Central memory CD8-positive, alpha-beta T cell (primary cell): ENCODE measurements around the gene PEX7.
"Not testable (repeated sequence)": the region's sequence is repeated elsewhere in the genome, so short reads cannot be mapped to it uniquely, and the experiment has no call there.

Experiments used
- ATAC-seq: fragments of 150-1000 bp; cut with Tn5 transposase; replicated peaks from 2 replicates; pipeline ENCODE4 v1.10.0; 2022; ENCODE audit warnings: mild to moderate bottlenecking, moderate FRiP score, moderate number of reproducible peaks; ENCODE audit not compliant: poor library complexity, severe bottlenecking; ENCODE audit errors: extremely low read depth
- DNase-seq, 2 donors: peaks; one replicate each; pipeline ENCODE4 v3.0.0; 2021; ENCODE audit warnings: low spot score in 2 of 2
- H3K27ac Mint-ChIP-seq: one replicate; pipeline ENCODE4 v1.8.0; 2022; ENCODE audit warnings: low read depth, mild to moderate bottlenecking, moderate library complexity, mixed read lengths
- H3K27me3 Mint-ChIP-seq: one replicate; pipeline ENCODE4 v1.8.0; 2022; ENCODE audit warnings: mixed read lengths
- H3K36me3 Mint-ChIP-seq: one replicate; pipeline ENCODE4 v1.8.0; 2022; ENCODE audit warnings: mild to moderate bottlenecking, moderate library complexity, mixed read lengths; ENCODE audit not compliant: insufficient read depth
- H3K4me1 Mint-ChIP-seq: one replicate; pipeline ENCODE4 v1.8.0; 2022; ENCODE audit warnings: mixed read lengths
- H3K4me3 Mint-ChIP-seq: one replicate; pipeline ENCODE4 v1.8.0; 2022; ENCODE audit warnings: mild to moderate bottlenecking, moderate library complexity, mixed read lengths
- H3K9me3 Mint-ChIP-seq: one replicate; pipeline ENCODE4 v1.8.0; 2022; ENCODE audit warnings: mixed read lengths

Gene PEX7

DNA sequence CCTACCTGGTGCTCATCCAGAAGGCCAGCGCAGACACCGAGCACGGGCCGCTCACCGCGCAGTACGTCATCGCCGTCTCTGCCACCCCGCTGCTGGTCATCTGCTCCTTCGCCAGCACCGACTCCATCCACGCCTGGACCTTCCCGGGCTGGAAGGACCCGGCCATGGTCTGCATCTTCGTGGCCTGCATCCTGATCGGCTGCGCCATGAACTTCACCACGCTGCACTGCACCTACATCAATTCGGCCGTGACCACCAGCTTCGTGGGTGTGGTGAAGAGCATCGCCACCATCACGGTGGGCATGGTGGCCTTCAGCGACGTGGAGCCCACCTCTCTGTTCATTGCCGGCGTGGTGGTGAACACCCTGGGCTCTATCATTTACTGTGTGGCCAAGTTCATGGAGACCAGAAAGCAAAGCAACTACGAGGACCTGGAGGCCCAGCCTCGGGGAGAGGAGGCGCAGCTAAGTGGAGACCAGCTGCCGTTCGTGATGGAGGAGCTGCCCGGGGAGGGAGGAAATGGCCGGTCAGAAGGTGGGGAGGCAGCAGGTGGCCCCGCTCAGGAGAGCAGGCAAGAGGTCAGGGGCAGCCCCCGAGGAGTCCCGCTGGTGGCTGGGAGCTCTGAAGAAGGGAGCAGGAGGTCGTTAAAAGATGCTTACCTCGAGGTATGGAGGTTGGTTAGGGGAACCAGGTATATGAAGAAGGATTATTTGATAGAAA lies 101.7 kb downstream of the PEX7 start:
- peaks cover 3% of the 10 kb centered on the region for H3K36me3 Mint-ChIP-seq
- H3K9me3 Mint-ChIP-seq, result no peaks in the 10 kb centered on the region
- H3K27ac Mint-ChIP-seq, result no peak overlapping the region
- no peak for DNase-seq
- H3K4me1 Mint-ChIP-seq, result peaks cover 32% of the 10 kb centered on the region
- ATAC-seq, result no peak
- H3K4me3 Mint-ChIP-seq, result peak overlapping the region; percentile 62
- H3K27me3 Mint-ChIP-seq, result peaks cover 67% of the 10 kb centered on the region

DNA sequence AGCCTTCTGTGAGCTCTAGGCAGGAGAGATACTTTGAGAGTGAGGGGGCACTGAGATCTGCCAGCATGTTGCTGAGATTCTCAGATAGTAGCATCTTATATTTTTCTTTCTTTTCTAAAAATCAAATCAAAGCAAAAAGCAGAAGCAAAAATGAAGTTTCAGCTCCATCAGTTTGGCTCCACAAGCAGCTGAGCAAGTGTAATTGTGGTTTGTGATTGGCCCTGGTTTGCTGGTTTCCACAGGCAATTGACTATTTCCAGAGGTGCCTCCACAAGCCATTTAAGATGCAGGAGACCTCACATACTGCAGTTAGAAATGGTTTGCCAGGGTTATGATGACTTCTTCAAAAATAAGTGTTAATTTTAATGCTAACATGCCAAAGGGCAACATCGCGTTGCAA lies 104.0 kb downstream of the PEX7 start:
- no peak for DNase-seq
- Mint-ChIP-seq H3K27ac (no peak overlapping the region), H3K9me3 (no peaks in the 10 kb centered on the region), H3K27me3 (peaks cover 67% of the 10 kb centered on the region), H3K4me1 (peaks cover 14% of the 10 kb centered on the region), H3K4me3 (no peak overlapping the region), H3K36me3 (peaks cover 3% of the 10 kb centered on the region)
- ATAC-seq, result no peak

DNA sequence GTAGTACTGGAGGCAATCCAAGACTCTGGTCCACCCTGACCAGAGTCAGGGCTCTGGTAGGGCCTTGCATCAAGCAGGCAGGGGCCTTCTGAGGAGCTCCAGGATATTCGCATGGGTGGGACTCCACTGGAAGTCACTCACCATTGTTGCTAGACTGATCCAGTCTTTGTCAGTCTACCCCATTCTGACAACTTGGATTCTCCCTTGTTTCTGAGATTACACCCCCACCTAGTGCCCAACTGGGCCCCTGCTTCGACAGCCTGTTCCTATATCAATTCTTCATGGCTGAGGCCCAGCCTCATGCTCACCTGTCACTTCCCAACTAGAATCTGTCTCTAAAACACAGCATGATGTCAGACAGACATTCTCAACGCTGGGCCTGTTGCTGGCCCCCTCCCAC lies 104.9 kb downstream of the PEX7 start:
- Mint-ChIP-seq H3K36me3 (peaks cover 3% of the 10 kb centered on the region), H3K4me1 (peaks cover 10% of the 10 kb centered on the region), H3K9me3 (no peaks in the 10 kb centered on the region), H3K27me3 (peaks cover 63% of the 10 kb centered on the region), H3K4me3 (no peak overlapping the region), H3K27ac (no peak overlapping the region)
- no peak for ATAC-seq
- no peak for DNase-seq

DNA sequence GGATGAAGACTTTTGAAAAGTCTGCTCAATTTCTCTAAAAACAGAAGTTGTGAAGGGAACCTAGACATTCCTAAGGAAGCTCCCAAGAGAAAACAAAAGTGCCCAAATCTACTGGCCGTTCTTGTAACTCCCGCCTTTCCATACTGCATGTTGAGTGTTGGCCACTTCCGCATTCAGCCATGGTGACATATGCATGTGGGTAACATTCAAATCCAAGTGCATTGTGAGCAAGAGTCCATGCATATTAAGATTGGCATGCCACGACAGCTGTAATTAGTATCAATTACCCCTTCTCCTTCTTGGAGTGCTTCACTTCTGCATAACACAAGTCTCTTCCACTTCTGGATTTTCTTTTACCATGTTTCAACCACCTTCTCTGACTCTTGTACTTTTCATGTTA lies 108.1 kb downstream of the PEX7 start:
- H3K27me3 Mint-ChIP-seq, result peaks cover 68% of the 10 kb centered on the region
- no peak overlapping the region for H3K4me3 Mint-ChIP-seq
- H3K4me1 Mint-ChIP-seq, result no peaks in the 10 kb centered on the region
- no peak overlapping the region for H3K27ac Mint-ChIP-seq
- no peaks in the 10 kb centered on the region for H3K9me3 Mint-ChIP-seq
- no peaks in the 10 kb centered on the region for H3K36me3 Mint-ChIP-seq
- ATAC-seq (no peak), DNase-seq (no peak)

DNA sequence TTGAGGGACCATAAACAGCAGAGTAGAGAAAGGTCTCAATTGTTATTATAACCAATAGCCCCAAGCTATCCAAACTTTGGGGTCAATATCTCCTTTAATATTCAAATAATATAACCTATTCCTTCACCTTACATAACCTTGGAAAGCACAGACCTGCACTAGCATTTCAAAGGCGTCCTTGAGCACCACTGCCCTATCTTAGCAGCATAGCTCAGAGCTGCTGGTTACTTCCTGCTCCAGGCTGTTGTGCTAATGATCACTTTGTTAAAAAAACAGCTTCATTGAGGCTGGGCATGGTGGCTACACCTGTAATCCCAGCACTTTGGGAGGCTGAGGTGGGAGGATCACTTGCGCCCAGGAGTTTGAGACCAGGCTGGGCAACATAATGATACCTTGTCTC lies 110.2 kb downstream of the PEX7 start:
- Mint-ChIP-seq H3K4me3 (no peak overlapping the region), H3K4me1 (no peaks in the 10 kb centered on the region), H3K36me3 (no peaks in the 10 kb centered on the region), H3K27ac (no peak overlapping the region), H3K27me3 (peaks cover 78% of the 10 kb centered on the region), H3K9me3 (no peaks in the 10 kb centered on the region)
- DNase-seq (no peak), ATAC-seq (no peak)

DNA sequence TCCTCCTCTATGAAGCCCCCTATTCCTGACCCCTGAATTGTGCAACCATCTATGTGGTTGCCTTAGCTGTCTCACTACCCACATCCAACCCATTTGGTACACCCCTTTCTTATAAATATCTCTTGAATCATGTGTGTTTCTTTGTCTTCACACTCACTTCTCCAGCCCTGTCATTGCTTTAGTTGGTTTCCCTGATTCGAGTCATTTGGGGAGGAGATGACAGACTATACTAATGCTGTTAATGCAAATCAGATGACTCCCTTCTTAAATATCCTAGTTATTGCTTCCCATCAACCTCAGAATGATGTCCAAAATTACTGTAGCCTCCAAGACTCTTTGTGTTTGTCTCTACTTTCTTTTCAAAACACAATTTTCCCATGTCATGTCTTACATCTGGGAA lies 122.7 kb downstream of the PEX7 start:
- no peak for ATAC-seq
- Mint-ChIP-seq H3K36me3 (peaks cover 3% of the 10 kb centered on the region), H3K27me3 (peaks cover 13% of the 10 kb centered on the region), H3K27ac (no peak overlapping the region), H3K9me3 (peaks cover 5% of the 10 kb centered on the region), H3K4me3 (no peak overlapping the region), H3K4me1 (no peaks in the 10 kb centered on the region)
- no peak for DNase-seq

DNA sequence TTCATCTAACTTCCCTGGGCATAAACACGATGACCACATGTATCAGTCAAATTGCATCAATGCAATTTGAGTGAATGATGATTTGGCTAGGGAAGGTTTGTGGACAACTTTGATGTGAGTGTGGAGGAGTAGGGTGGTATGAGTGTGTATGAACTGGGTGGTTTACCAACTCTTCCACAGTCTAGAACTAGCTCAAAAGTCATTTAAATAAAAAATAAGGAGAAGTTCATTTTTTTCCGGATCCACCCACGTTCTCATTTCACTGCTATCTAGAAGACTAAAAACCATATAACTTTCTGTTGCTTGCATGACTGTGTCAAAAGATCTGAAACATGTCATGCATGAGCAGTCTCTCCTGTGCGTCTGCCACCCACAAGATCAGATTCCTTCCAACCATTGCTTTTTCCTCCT lies 123.3 kb downstream of the PEX7 start:
- DNase-seq (no peak), ATAC-seq (no peak)
- Mint-ChIP-seq H3K4me1 (no peaks in the 10 kb centered on the region), H3K27me3 (peaks cover 13% of the 10 kb centered on the region), H3K9me3 (peaks cover 5% of the 10 kb centered on the region), H3K36me3 (peaks cover 3% of the 10 kb centered on the region), H3K4me3 (no peak overlapping the region), H3K27ac (no peak overlapping the region)

DNA sequence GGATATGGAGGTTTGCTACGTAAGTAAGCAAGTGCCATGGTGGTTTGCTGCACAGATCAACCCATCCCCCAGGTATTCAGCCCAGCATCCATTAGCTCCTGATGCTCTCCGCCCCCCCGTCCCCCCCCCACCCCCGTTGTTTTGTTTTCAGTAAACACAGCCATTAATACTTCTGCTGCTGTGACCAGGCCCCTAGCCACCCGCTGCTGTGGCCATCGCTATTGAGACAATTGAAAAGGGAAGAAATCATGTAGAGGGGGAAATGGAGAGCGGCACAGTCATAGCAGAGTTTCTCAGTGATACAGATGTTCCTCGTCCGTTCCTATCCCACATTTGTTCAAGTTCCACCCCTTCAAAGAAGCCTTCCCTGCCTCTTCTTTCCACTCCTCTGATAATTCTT lies 124.6 kb downstream of the PEX7 start:
- Mint-ChIP-seq H3K4me1 (no peaks in the 10 kb centered on the region), H3K4me3 (no peak overlapping the region), H3K27ac (no peak overlapping the region), H3K9me3 (no peaks in the 10 kb centered on the region), H3K36me3 (no peaks in the 10 kb centered on the region), H3K27me3 (peaks cover 13% of the 10 kb centered on the region)
- ATAC-seq, result no peak
- no peak for DNase-seq

DNA sequence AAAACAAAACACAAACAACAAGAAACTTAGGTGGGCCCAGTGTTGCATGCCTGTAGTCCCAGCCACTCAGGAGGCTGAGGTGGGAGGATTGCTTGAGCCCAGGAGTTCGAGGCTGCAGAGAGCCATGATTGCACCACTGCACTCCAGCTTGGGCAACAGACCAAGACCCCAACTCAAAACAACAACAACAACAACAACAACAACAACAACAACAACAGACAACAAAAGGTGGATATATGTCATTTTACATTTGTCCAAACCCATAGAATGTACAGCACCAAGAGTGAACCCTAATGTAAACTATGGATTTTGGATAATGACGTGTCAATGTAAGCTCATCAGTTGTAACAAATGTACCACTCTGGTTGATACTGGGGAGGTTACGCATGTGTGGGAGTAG lies 127.6 kb downstream of the PEX7 start:
- H3K27ac Mint-ChIP-seq, ATAC-seq: not testable (repeated sequence)

DNA sequence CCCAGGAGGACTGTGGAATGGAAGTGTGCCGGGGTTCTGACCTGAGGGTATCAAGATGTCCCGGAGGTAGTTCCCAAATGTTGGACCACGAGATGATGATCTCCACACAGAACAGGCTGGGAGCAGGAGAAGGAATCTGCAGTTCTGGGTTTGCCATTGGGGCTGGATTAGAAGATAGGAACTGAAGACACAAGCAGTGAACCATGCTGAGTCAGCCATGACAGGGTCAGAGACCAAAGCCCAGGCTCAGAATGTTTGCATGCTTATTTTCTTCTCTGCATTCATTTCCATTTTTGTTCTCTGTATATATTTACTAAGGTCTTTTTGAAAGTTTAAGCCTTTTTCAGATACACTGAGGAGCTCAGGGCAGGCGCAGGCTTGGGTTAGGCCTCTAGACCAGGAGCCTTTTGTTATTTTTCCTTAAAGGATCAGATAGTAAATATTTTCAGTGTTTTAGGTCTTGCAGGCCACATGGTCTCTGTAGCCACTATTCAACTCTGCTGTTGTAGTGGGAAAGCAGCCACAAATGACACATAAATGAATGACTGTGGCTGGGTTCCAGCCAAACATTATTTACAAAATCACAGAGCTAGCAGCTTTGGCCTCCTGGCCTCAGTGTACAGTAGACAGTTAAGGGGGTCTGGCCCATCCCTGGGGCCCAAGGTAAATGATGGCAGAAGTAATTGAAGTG lies 128.2 kb downstream of the PEX7 start:
- ATAC-seq (no peak), DNase-seq (no peak)
- Mint-ChIP-seq H3K27me3 (peaks cover 23% of the 10 kb centered on the region), H3K9me3 (no peaks in the 10 kb centered on the region), H3K4me1 (no peaks in the 10 kb centered on the region), H3K36me3 (no peaks in the 10 kb centered on the region), H3K4me3 (no peak overlapping the region), H3K27ac (no peak overlapping the region)

More for the DNA sequence above, 127.6 kb downstream of the PEX7 start:
- H3K4me3 Mint-ChIP-seq, DNase-seq, H3K36me3 Mint-ChIP-seq, H3K9me3 Mint-ChIP-seq, H3K4me1 Mint-ChIP-seq: not testable (repeated sequence)
- H3K27me3 Mint-ChIP-seq, result peaks cover 23% of the 10 kb centered on the region

DNA sequence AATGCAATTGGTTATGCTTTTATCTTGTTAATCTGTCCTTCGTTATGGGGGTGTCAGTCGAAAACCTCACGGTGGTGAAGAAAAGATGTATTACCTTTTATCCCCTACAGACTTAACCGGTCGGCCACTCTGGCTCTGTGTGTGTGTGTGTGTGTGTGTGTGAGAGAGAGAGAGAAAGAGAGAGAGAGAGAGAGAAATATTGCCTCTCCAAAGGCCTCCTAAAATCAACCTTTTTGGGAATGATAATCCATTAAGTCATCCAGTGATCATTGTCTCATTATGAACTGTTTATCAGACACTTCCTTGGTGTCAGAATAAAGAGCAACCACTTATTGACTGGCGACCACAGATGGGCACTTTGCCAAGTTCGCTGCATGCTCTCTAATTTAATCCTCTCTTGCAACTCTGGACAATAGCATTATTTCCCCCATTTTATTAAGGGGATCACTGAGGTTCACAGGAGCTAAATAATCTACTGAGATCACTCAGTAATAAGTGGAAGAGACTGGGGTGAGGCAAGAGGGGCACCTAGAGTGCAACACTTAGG lies 130.4 kb downstream of the PEX7 start:
- H3K27me3 Mint-ChIP-seq, result peaks cover 21% of the 10 kb centered on the region
- H3K4me3 Mint-ChIP-seq, result no peak overlapping the region
- DNase-seq (no peak), ATAC-seq (no peak)
- no peaks in the 10 kb centered on the region for H3K36me3 Mint-ChIP-seq
- H3K9me3 Mint-ChIP-seq, result no peaks in the 10 kb centered on the region
- H3K4me1 Mint-ChIP-seq, result no peaks in the 10 kb centered on the region
- H3K27ac Mint-ChIP-seq, result no peak overlapping the region

DNA sequence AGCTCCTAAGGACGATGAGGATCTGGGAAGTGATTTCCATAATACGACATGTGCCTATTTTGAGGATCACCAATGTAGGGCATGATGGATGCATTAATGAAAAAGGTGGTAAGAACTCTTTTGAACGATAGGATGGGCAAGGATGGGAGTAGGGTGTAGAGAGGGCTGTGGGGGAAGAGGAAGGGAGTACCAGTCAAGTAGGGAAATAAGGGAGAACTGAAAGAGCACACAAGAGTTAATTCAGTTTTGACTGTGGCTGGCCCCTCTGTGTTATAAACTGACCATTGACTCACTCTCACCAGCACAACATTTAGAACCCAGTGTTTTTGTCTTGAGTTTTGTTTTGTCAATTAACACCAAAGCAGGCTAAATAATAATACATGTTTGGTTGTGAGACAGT lies 132.7 kb downstream of the PEX7 start:
- H3K36me3 Mint-ChIP-seq, result no peaks in the 10 kb centered on the region
- no peaks in the 10 kb centered on the region for H3K9me3 Mint-ChIP-seq
- H3K27ac Mint-ChIP-seq, result no peak overlapping the region
- ATAC-seq, result no peak
- H3K4me1 Mint-ChIP-seq, result no peaks in the 10 kb centered on the region
- no peak for DNase-seq
- H3K4me3 Mint-ChIP-seq, result no peak overlapping the region
- peaks cover 37% of the 10 kb centered on the region for H3K27me3 Mint-ChIP-seq
